Measurements from ENCODE around the gene UQCC5.

The UQCC5 gene

GRCh38 chr3:52533623-52534280 lies 2.7 kb upstream of the UQCC5 start, which contains the start of gene NT5DC2:
TSS of gene NT5DC2 (minus strand) at chr3:52533857. CDS start at chr3:52533737, 120 bp downstream.
- in situ Hi-C loops (cut with MboI; ENCODE audit: low sequenced_read_pairs, unreplicated experiment) = no loop called here
- peak; percentile 96 for DNase-seq (ENCODE audit: low spot score)

GRCh38 chr3:52534281-52535183 lies 1.9 kb upstream of the UQCC5 start:
- DNase-seq (ENCODE audit: low spot score) = no peak
- in situ Hi-C loops (cut with MboI; ENCODE audit: low sequenced_read_pairs, unreplicated experiment) = no loop called here
- TF ChIP-seq CTCF (IDR thresholded peaks at IDR 0.05; ENCODE audit: borderline replicate concordance, control extremely low read depth, extremely low read depth, insufficient read depth, missing control alignments) = no peak

More at GRCh38 chr3:52533623-52534280, 2.7 kb upstream of the UQCC5 start, which contains the start of gene NT5DC2:
- TF ChIP-seq CTCF (IDR thresholded peaks at IDR 0.05; ENCODE audit: borderline replicate concordance, control extremely low read depth, extremely low read depth, insufficient read depth, missing control alignments) = peak; percentile 47

- TF ChIP-seq CTCF (IDR thresholded peaks at IDR 0.05; ENCODE audit: borderline replicate concordance, control extremely low read depth, extremely low read depth, insufficient read depth, missing control alignments) = no peak
- in situ Hi-C loops (cut with MboI; ENCODE audit: low sequenced_read_pairs, unreplicated experiment) = no loop called here
These were observed 844 bp upstream of the UQCC5 start for GRCh38 chr3:52535411-52536111.

GRCh38 chr3:52536112-52536368 lies 365 bp upstream of the UQCC5 start:
- in situ Hi-C loops (cut with MboI; ENCODE audit: low sequenced_read_pairs, unreplicated experiment) = no loop called here
- no peak for TF ChIP-seq CTCF (IDR thresholded peaks at IDR 0.05; ENCODE audit: borderline replicate concordance, control extremely low read depth, extremely low read depth, insufficient read depth, missing control alignments)
- no peak for DNase-seq (ENCODE audit: low spot score)

More at GRCh38 chr3:52535411-52536111, 844 bp upstream of the UQCC5 start:
- no peak for DNase-seq (ENCODE audit: low spot score)

GRCh38 chr3:52537165-52537620 lies 788 bp downstream of the UQCC5 start:
- no peak for DNase-seq (ENCODE audit: low spot score)
- in situ Hi-C loops (cut with MboI; ENCODE audit: low sequenced_read_pairs, unreplicated experiment) = no loop called here
- TF ChIP-seq CTCF (IDR thresholded peaks at IDR 0.05; ENCODE audit: borderline replicate concordance, control extremely low read depth, extremely low read depth, insufficient read depth, missing control alignments) = no peak

- DNase-seq (ENCODE audit: low spot score) = no peak
- TF ChIP-seq CTCF (IDR thresholded peaks at IDR 0.05; ENCODE audit: borderline replicate concordance, control extremely low read depth, extremely low read depth, insufficient read depth, missing control alignments) = no peak
- in situ Hi-C loops (cut with MboI; ENCODE audit: low sequenced_read_pairs, unreplicated experiment) = no loop called here
These were observed 1.5 kb downstream of the UQCC5 start for GRCh38 chr3:52537726-52538421.
